SKM-1 treated with dmso at 0.1 percent for 144 hours (cell line): ENCODE results near the gene ELAVL4.

Experiments used
- DNase-seq: peaks from one replicate; lab custom pipeline; 2025; ENCODE audit not compliant: unreplicated experiment; lab: John Stamatoyannopoulos, UW

ELAVL4 gene

DNA sequence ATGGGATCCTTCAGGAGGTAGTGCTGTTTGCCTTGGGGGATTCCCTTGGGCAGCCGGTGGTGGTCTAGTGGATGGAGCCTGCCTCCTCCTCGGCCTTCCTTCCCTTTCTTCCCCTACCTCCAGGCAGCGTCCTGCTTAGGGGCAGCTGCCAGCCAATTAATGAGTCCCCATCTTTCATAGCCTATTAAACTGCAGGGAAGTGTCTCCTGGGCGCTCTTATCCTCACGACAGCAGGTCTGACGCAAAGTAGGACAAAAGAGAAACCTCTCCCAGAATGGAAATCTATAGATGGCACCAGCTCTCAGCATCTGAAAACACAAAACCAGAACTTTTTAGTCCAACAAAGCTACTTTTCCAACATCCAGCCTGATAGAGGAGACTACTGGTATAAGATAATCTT is 69.3 kb downstream of the ELAVL4 start:
- no peak for DNase-seq

DNA sequence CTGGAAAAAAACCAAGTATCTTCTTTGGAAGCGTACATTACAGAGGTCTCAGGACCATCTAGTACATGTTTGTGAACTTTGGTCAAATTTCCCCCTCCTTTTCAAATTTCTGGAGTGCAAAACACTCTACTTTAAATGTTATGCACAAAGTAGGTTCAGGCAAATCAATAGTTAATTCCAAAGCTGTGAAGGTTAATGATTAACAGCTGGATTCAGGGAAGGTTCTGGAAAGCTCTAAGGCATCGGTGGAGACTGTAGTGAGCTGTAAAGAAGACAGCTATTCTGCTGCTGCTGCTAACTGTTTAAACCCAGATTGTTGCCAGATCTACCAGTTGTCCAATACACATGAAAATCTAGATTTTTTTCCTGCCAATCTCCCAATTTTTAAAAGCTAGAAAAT is 70.9 kb downstream of the ELAVL4 start:
- DNase-seq = no peak

DNA sequence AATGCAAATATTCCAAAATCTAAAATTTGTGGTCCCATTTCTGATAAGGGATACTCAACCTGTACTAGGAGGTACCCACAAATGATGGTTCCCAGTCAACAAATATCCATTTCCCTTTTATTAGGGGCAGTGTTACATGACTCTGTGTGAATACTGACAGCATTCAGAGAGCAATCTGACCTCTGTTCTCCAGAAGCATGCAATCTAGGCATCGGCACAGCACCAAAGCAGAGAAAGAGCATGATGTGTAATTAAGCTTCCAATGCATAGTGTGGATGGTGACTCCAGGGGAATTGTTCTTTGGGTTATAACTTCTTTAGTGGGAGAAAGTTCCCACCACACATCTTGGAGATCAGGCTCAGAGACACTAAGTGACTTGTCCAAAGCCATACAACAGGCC is 71.6 kb downstream of the ELAVL4 start:
- DNase-seq = no peak

DNA sequence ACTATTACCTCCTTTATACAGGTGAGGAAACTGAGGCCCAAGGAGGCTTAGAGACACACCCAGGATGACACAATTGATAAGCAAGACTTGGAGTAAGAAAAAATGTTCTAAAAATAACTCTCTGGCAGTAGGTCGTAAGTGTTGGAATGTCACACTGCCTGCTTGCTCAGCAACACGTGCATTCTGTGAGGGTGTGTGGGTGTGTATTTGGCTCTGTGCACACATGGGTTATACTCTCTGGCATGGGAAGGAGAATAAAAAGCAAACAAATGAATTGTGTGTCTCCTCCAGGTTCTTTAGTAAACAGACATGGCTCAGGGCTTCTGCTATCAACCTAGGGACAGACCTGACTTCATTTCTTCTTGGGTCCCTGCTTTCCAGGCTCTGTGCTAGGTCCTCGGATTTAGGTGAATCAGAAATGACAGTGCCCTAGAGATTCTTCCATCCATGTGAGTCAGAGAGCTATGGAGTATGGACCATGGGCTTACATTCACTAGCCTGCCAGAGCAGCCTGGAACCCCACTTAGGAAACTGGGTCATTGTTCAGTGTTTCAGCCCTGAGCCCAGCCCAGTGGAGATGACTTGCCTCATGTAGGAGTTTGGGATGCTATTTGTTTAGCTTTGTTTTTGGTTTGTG is 72.4 kb downstream of the ELAVL4 start:
- DNase-seq = no peak

DNA sequence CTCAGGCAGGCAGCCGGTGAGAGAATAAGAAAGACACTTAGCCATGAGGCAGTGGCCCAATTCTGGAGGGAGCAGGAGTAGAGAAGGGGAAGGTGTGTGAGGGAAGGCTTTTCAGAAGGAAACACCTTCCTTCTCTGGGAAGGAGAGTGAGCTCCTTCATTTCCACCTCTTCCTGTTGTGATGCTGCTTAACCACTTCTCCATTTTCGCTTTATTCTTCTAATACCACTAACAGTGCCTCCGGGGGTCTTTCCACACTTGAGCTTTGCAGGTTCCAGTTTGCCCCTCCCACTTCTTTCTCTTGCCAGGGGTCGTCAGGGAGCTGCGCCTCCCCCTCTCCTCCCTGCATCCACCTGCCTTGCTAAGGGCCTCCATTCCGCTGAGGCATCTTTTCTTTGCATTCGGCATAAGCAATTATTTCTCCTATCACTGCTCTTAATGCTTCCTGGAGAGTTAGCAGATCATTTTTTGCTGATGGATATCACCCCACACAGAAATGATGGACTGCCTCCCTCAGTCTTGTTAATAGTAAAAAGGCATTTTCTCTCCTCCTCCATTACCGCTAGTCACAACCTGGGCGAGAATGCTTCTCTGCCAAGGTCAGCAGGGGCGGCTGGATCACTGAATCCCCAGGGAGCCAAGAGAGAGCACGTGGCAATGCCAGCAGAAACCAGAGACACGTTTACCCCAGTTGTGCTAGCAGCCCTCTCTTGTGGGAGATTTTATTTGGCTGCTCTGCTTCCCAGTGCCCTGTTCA is 74.8 kb downstream of the ELAVL4 start:
- no peak for DNase-seq

DNA sequence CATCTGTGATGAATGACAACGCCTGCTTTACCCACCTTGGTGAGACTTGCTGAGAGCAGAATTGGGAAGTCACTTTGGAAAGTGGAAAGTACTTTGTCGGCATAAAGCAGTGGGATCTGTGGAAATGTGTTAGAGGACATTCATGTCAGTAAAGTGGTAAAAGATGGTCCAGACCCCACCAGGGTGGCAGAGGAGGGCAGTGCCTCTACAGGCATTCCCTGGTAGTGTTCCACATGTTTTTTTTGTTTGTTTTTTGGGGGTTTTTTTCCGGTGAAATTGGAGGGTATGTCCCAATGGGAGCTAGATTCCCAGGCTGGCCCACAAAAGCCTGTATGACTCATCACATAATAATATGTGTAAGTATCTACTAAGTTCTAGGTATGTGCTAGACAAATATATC is 80.6 kb downstream of the ELAVL4 start:
- no peak for DNase-seq

DNA sequence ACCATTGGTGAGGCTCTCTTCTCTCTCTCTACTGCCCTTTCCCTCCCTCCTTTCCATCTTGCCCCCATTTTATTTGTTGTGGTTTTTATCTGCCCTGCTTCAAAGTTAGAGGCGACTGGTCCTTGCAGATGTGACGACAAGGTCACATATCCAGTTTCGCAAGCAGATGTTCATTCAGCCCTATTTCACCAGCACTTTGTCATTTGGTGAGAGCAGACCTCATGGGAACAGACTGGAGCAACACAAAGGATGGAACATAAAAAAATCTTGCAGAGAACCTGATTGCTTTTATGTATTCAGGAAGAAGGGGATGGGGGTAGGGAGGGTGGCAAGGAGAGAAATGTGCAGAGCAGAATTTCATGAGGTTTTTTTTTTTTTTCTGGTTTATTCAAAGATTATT is 84.3 kb downstream of the ELAVL4 start:
- no peak for DNase-seq

DNA sequence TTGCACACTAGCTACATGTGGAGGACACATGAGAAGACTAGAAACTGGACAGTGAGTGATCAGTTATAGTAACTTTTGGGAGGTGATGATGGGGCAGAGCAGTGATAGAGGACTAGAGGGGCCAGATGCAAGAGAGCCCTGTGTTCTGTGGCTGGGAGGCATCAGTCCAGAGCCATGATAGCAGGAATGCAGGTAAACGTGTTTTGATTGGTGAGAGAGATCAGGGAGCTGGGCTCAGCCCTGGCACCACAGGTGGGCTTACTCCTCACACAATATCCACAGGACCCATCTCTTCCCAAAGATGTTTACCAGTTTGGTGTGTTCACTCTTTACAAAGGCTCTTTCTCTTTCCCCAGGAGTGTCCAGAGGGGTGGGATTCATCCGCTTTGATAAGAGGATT is 86.5 kb downstream of the ELAVL4 start:
- DNase-seq = no peak

DNA sequence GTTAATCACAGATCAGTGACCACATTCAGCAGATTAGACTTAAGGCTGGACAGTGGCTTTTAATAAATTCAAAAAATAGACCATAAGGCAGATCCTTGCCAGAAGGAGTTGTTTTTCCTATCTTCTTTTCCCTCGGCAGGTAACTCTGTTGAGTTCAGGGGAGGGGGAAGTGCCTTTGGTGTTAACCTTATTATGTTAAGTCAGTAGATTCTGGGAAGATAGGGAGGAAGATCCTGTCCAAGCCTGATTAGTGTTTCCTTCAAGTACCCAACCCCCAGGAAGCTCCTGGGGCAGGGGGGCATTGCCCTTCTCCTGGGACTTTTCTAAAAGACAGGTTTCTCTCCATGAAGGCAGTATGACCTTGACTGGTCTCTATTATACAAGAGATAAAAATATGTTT is 87.4 kb downstream of the ELAVL4 start:
- no peak for DNase-seq

DNA sequence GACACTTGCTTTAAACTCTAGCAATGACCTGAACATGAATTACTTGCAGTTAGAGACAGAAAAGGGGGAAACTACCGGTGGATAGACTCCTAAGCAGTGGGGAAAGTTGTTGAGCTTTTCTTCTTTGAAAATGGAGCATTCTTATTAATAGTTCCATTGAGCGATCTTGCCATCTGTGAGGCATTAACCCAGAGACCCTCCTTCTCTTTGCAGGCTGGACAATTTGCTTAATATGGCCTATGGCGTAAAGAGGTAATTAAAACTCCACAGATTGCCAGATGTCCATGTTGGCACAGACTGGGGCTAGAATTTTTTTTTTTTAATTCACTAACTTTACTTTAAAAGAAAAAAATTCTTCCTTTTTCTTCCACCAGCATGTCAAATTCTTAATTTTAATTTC is 88.5 kb downstream of the ELAVL4 start:
- no peak for DNase-seq

DNA sequence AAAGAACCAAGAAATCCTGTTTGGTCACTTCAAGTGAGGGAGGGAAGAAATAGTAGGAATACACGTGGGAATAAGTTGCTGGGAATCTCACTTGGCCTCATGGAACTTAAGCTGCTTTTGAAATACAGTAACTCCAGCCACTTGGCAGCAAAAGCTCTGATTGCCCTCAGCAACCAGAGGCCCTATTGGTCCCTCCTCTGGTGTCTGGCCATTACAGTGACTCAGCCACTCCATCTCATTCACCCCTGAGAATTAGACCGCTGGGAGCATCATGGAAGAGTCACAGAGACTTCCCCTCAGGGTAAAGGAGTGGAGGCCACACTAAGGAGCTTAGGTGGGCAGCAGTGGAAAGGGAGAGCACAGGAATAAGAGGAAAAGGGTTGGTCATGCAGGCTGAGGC is 99.6 kb downstream of the ELAVL4 start:
- DNase-seq = no peak

DNA sequence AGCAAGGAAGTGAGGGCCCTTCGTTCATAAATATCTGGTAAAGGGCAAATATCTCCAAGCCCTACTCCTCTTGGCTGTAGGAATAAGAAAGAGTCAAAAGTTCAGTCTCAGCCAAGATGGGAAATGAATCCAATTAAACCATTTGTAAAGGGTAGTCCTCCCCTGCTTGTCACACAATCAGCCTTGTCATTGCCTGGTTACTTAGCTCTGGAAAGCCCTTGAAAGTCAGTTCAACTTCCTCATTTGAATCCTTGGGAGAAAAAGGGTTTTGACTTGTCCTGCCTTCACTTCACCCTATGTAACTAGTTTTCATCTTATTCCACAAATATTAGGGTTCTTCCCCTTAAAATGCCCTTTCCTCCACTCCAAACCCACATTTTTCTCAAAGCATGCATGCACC is 100.0 kb downstream of the ELAVL4 start:
- no peak for DNase-seq

DNA sequence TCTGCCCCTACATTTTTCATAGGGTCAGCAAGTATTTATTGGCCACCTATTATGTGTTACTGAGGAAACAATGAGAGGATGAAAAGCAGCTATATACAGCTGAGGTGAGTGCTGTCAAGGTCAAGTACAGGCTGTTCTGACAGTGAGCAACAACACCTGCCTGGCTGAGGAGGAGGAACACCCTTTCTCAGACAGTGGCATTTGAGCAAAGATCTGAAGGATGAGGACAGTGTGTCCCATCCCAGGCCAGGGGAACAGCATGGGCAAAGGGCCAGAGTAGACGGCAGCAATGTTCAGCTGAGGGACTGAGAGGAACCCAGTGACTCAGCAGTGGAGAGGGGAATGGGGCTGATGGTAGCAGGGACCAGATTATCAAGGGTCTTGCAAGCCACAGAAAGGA is 101.0 kb downstream of the ELAVL4 start:
- no peak for DNase-seq

DNA sequence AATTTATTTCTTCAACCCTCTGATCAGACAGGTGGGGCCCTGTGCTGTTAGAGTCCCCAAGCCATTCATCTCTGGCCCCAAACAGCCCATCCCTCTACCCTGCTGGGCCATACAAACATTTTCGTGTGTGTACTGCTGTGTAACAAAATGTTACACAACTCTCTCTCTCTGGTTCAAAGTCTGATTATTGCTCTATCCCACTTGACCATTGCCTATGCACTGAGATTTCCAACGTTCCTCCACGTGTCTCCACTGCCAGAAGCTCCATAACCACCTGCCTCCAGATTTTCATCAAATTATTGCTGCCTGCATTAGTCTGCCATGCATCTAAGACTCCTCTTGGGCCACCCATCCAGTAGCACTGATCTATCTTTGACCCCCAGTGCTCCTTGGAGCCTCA is 104.8 kb downstream of the ELAVL4 start:
- no peak for DNase-seq

DNA sequence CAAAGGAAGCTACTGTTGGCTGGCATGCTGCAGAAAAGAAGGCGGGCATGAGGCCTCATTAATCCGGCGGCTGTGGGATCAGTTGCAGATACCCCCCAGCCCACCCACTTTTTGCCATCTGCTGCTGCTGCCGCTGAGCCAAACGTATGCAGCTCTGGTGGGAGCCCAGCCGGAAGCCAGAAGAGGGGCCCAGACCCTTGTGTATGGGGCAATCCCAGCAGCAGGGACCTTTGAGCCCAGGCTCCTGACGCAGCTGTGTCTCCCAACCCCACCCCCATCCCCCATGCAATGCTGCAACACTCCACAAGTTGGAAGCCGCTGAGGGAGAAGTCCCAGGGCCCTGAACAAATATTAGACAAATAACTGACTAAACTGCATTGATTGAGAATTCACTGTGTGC is 106.0 kb downstream of the ELAVL4 start:
- DNase-seq = no peak

DNA sequence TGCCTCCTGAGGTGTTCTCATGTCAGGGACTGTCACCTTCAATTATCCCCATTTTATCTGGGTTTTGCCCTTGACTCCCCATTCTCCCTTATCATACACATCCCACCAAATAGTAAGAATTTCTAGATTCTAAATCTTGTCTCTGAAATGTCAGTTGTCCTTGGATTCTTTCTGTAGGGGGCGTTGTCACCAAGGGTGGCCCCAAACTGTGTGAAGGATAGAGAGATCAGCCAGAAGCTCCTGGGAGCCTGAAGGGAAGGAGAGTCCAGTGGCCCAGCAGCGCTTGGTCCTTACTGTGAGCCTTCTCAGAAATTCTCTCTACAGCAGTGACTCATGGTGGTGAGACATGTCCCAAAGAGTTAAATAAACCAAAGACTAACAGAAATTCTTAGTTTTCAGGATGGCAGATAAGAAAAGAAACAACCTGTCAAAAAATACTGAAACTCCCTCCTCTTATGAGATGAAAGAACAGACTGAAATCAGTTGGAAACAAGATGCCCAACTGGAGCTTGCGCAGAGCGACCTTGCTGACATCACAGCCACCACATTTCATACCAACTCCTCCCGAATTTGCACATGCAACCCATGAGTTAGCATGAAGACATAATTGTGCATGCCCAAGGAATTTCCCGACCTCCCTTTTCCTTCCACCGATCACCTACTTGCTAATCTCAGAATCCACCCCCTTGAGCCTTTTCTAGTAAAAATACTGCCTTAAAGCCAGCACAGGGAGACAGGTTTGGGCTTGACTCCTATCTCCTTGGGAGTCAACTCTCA is 109.8 kb downstream of the ELAVL4 start:
- no peak for DNase-seq

DNA sequence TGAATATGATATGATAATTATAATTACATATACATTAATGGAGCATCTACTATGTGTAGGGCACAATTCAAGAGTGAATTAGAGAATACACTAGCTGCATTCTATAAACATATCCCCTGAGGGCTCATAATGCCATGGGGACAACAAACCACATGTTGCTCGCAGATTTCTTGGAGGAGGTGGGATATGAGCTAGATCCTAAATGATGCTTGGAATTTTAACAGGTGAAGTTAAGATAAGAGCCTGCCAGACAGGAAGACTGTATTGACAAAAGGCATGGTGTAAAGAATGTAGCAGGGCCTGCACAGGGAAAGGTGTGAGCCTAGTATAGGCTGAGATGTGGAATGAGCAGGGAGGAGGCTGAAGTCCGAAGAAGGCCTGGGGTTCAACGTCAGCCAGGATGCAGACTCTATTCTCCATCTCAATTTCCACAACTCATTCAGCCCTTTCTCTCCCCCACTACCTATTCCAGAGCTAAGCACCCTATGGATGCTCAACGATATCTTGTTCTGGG is 120.2 kb downstream of the ELAVL4 start:
- DNase-seq = no peak

DNA sequence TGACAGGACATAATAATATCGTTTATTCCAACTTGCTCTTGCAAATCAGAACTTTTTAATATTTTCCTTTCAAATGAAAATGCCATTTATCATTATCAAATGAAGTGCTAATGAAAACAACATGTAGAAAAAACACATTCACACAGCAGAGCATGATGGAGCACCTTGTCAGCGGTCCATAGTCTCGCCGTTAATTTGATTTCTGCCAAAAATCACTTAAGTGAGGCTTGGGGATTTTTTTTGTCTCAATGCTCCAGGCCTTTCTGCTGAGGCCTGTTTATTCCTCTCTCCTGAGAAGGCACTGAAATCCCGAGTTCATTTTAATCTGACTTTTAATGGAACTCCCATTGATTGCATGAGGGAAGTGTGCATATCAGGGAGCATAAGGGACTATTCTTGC is 122.5 kb downstream of the ELAVL4 start:
- DNase-seq = no peak

DNA sequence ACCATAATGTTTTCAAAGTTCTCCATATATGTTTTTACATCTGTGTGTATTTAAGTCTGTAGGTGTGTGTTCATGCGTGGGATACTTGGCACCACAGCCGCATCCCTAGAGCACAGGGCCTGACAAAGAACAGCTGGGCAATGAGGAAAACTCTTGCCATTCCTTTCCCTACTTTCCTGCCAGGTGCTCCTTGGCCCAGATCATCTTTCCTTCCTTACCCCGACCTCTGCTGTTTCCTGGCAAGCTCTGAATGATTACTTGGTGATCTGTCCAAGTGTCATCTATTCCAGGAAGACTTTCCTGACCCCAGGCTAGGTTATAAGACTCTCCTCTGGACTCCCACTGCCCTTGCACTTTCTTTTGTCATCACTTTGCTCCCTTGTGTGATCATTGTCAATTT is 123.6 kb downstream of the ELAVL4 start:
- no peak for DNase-seq

DNA sequence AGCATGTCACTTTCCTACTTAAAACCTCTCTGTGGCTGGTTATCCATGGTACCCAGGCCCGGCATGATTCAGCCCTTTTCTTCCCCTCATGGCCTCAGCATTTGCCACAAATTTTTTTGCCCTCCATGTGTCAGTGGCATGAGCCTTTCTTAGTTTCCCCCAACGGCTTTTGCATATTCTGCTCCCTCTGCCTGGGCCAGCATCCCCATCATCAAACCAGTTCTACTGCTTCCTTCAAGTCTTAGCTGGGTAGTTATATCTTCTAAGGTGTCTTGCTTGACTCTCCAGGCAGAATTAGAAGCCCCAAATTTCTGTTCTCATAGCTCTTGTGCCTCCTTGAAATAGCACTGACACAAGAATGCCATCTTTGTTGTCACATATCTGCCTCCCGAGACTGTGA is 127.9 kb downstream of the ELAVL4 start:
- no peak for DNase-seq

DNA sequence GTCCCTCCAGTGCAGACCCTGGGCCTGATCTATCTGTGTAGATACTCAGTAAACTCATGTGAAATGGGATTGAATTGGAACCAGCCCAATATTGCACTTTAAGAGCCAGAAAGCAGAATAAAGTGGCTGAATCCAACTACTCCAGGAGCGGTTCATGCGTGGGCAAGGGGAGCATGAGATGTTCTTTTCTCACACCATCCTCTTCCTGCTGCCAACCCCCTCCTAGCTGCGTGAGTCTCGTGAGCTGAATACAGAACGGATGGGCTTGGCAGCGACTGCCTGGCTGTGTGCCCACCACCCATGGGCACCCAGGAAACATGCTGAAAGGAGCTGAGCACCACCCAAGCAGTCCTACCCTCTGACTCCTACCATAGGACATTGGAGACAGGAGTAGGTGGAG is 128.3 kb downstream of the ELAVL4 start:
- DNase-seq = no peak

DNA sequence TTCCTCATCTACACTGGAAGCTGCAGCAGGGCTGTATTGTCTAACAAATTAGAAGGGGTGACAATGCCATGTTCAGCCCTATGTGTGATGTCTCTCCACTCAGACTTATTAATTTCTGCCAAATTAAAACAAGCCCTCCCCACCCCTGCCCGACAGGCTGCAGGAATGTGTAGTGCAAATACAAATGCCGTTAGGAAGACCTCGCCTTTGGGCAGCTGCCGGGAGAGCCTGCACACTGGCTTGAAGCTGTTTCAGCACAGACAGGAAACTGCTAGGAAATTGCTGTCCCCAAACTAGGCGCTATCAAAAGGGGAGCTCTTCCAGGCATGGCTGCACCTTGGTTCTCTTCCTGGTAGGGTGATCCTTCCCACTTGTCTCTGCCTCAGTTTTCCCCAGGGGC is 135.2 kb downstream of the ELAVL4 start:
- no peak for DNase-seq
